ENCODE data around the gene ITGB6. TPM values are rescaled to one million over a fixed set of nuclear protein-coding genes. Genes with fewer than 3 reads are reported as not detected.

The ITGB6 gene
- total RNA-seq, 1 donor from 2014 or later: 17.2 TPM

- Histone ChIP-seq H3K36me3 (no peaks in the 10 kb centered on the region), H3K27ac (no peak overlapping the region), H3K4me1 (no peaks in the 10 kb centered on the region), H3K9me3 (no peaks in the 10 kb centered on the region), H3K4me3 (no peak overlapping the region), H3K27me3 (no peaks in the 10 kb centered on the region)
- no peak for DNase-seq (ENCODE audit: extremely low spot score in 2 of 2)
- TF ChIP-seq POLR2A (IDR thresholded peaks at IDR 0.05) (no peak), POLR2AphosphoS5 (IDR thresholded peaks at IDR 0.05; ENCODE audit: insufficient read depth in 1 of 2, low read depth in 1 of 2) (no peak), CTCF (IDR thresholded peaks at IDR 0.05) (no peak)
- intact Hi-C loops (cut with DNase I): no loop called here
These were observed 124.9 kb downstream of the ITGB6 start for GRCh38 chr2:160075171-160075570.

GRCh38 chr2:160073284-160073888 is 126.7 kb downstream of the ITGB6 start:
- Histone ChIP-seq H3K9me3 (no peaks in the 10 kb centered on the region), H3K4me1 (no peaks in the 10 kb centered on the region), H3K27ac (no peak overlapping the region), H3K36me3 (no peaks in the 10 kb centered on the region), H3K4me3 (no peak overlapping the region), H3K27me3 (no peaks in the 10 kb centered on the region)
- no peak for TF ChIP-seq POLR2AphosphoS5 (IDR thresholded peaks at IDR 0.05; ENCODE audit: insufficient read depth in 1 of 2, low read depth in 1 of 2)
- no peak for TF ChIP-seq POLR2A (IDR thresholded peaks at IDR 0.05)
- no peak for TF ChIP-seq CTCF (IDR thresholded peaks at IDR 0.05)
- no peak for DNase-seq (ENCODE audit: extremely low spot score in 2 of 2)
- intact Hi-C loops (cut with DNase I): no loop called here

- H3K9me3 ChIP-seq: no peaks in the 10 kb centered on the region
- H3K4me1 ChIP-seq: no peaks in the 10 kb centered on the region
- H3K27ac ChIP-seq: no peak overlapping the region
- no peak for TF ChIP-seq CTCF (IDR thresholded peaks at IDR 0.05)
- TF ChIP-seq POLR2A (IDR thresholded peaks at IDR 0.05): no peak
- no peak for TF ChIP-seq POLR2AphosphoS5 (IDR thresholded peaks at IDR 0.05; ENCODE audit: insufficient read depth in 1 of 2, low read depth in 1 of 2)
- no peak for DNase-seq (ENCODE audit: extremely low spot score in 2 of 2)
- H3K4me3 ChIP-seq: no peak overlapping the region
- no peaks in the 10 kb centered on the region for H3K27me3 ChIP-seq
- H3K36me3 ChIP-seq: no peaks in the 10 kb centered on the region
- intact Hi-C loops (cut with DNase I): no loop called here
These were observed 131.2 kb downstream of the ITGB6 start for GRCh38 chr2:160068906-160069305.

GRCh38 chr2:160064916-160065315 is 135.2 kb downstream of the ITGB6 start:
- DNase-seq (ENCODE audit: extremely low spot score in 2 of 2): no peak
- intact Hi-C loops (cut with DNase I): no loop called here
- H3K27ac ChIP-seq: no peak overlapping the region
- TF ChIP-seq POLR2A (IDR thresholded peaks at IDR 0.05): no peak
- TF ChIP-seq CTCF (IDR thresholded peaks at IDR 0.05): no peak
- no peak for TF ChIP-seq POLR2AphosphoS5 (IDR thresholded peaks at IDR 0.05; ENCODE audit: insufficient read depth in 1 of 2, low read depth in 1 of 2)
- H3K9me3 ChIP-seq: no peaks in the 10 kb centered on the region
- H3K4me3 ChIP-seq: no peak overlapping the region
- H3K36me3 ChIP-seq: no peaks in the 10 kb centered on the region
- H3K27me3 ChIP-seq: no peaks in the 10 kb centered on the region
- H3K4me1 ChIP-seq: peaks cover 26% of the 10 kb centered on the region

- intact Hi-C loops (cut with DNase I): no loop called here
- no peak overlapping the region for H3K27ac ChIP-seq
- no peaks in the 10 kb centered on the region for H3K27me3 ChIP-seq
- TF ChIP-seq POLR2A (IDR thresholded peaks at IDR 0.05) (no peak), CTCF (IDR thresholded peaks at IDR 0.05) (no peak), POLR2AphosphoS5 (IDR thresholded peaks at IDR 0.05; ENCODE audit: insufficient read depth in 1 of 2, low read depth in 1 of 2) (no peak)
- H3K4me3 ChIP-seq: no peak overlapping the region
- no peak for DNase-seq (ENCODE audit: extremely low spot score in 2 of 2)
- no peaks in the 10 kb centered on the region for H3K36me3 ChIP-seq
- peaks cover 29% of the 10 kb centered on the region for H3K4me1 ChIP-seq
- H3K9me3 ChIP-seq: no peaks in the 10 kb centered on the region
These were observed 136.0 kb downstream of the ITGB6 start for GRCh38 chr2:160063879-160064612.

Data from vagina (tissue), 2 donors.